GM19240 (cell line): ENCODE data around the gene MGAT4B.

Source experiments
- DNase-seq: peaks from one replicate; pipeline ENCODE4 v3.0.0; 2011; ENCODE audit warnings: low spot score; ENCODE audit not compliant: insufficient read length

Gene MGAT4B

GRCh38 chr5:179812135-179812825, 5.6 kb upstream of the MGAT4B start:
- DNase-seq, result no peak

GRCh38 chr5:179805529-179806249, 977 bp downstream of the MGAT4B start:
- peak; percentile 81 for DNase-seq

- DNase-seq, result no peak
Observed at GRCh38 chr5:179805070-179805528, 1.6 kb downstream of the MGAT4B start.

GRCh38 chr5:179804555-179804947, 2.1 kb downstream of the MGAT4B start:
- DNase-seq, result no peak

- no peak for DNase-seq
Observed at GRCh38 chr5:179803651-179804554, 2.8 kb downstream of the MGAT4B start.

GRCh38 chr5:179802950-179803562, 3.6 kb downstream of the MGAT4B start:
- DNase-seq, result no peak

- DNase-seq, result no peak
Observed at GRCh38 chr5:179802207-179802883, 4.3 kb downstream of the MGAT4B start.

GRCh38 chr5:179801304-179802206, 5.1 kb downstream of the MGAT4B start:
- peak; percentile 90 for DNase-seq

GRCh38 chr5:179800696-179801201, 5.9 kb downstream of the MGAT4B start:
- DNase-seq, result no peak

- no peak for DNase-seq
Observed at GRCh38 chr5:179800071-179800695, 6.5 kb downstream of the MGAT4B start.

- DNase-seq, result no peak
Observed at GRCh38 chr5:179799644-179799973, 7.1 kb downstream of the MGAT4B start.

GRCh38 chr5:179798771-179799643, 7.7 kb downstream of the MGAT4B start:
- DNase-seq, result no peak

GRCh38 chr5:179798144-179798770, 8.4 kb downstream of the MGAT4B start:
- DNase-seq, result no peak

GRCh38 chr5:179797741-179798140, 8.9 kb downstream of the MGAT4B start:
- no peak for DNase-seq

- no peak for DNase-seq
Observed at GRCh38 chr5:179796877-179797608, 9.6 kb downstream of the MGAT4B start.

- DNase-seq, result peak; percentile 72
Observed at GRCh38 chr5:179795863-179796833, 10.5 kb downstream of the MGAT4B start.
